HEK293 (cell line): ENCODE data around the gene APOL3.

Source experiments
- ELK4 ChIP-seq: IDR thresholded peaks from 2 replicates; pipeline ENCODE4 v1.6.1; 2011; ENCODE audit warnings: mild to moderate bottlenecking, low read depth, low read length, borderline replicate concordance
- GLI4 ChIP-seq: fragments of 450-650 bp; formaldehyde crosslinking; IDR thresholded peaks from 2 replicates; pipeline ENCODE4 v1.5.1; 2016; ENCODE audit warnings: missing biosample characterization, missing genetic modification characterization
- KLF10 ChIP-seq: fragments of 450-650 bp; IDR thresholded peaks from 2 replicates; pipeline ENCODE4 v1.5.1; 2018; ENCODE audit warnings: missing biosample characterization, mild to moderate bottlenecking, missing genetic modification characterization
- PRDM6 ChIP-seq: fragments of 450-650 bp; formaldehyde crosslinking; IDR thresholded peaks from 2 replicates; pipeline ENCODE4 v1.5.1; 2017; ENCODE audit warnings: missing biosample characterization, missing genetic modification characterization
- RBAK ChIP-seq: fragments of 450-650 bp; formaldehyde crosslinking; IDR thresholded peaks from 2 replicates; pipeline ENCODE4 v1.5.1; 2016; ENCODE audit warnings: missing biosample characterization, missing genetic modification characterization
- SALL2 ChIP-seq: fragments of 450-650 bp; formaldehyde crosslinking; IDR thresholded peaks from 2 replicates; pipeline ENCODE4 v1.5.0; 2017; ENCODE audit warnings: missing biosample characterization, mild to moderate bottlenecking, missing genetic modification characterization, borderline replicate concordance
- YY2 ChIP-seq: fragments of 450-650 bp; formaldehyde crosslinking; IDR thresholded peaks from 2 replicates; pipeline ENCODE4 v1.5.1; 2016; ENCODE audit warnings: missing biosample characterization, missing genetic modification characterization
- ZBTB1 ChIP-seq: fragments of 450-650 bp; formaldehyde crosslinking; IDR thresholded peaks from 2 replicates; pipeline ENCODE4 v1.5.1; 2016; ENCODE audit warnings: missing biosample characterization, missing genetic modification characterization
- ZBTB48 ChIP-seq: fragments of 450-650 bp; formaldehyde crosslinking; IDR thresholded peaks from 2 replicates; pipeline ENCODE4 v1.5.1; 2016; ENCODE audit warnings: missing biosample characterization, missing genetic modification characterization
- ZBTB49 ChIP-seq: fragments of 450-650 bp; formaldehyde crosslinking; IDR thresholded peaks from 2 replicates; pipeline ENCODE4 v1.5.1; 2016; ENCODE audit warnings: missing biosample characterization, missing genetic modification characterization, low read depth
- ZBTB7A ChIP-seq: fragments of 450-650 bp; formaldehyde crosslinking; IDR thresholded peaks from 2 replicates; pipeline ENCODE4 v1.5.1; 2016; ENCODE audit warnings: low read depth, missing biosample characterization, missing genetic modification characterization
- ZNF148 ChIP-seq: fragments of 450-650 bp; formaldehyde crosslinking; IDR thresholded peaks from 2 replicates; pipeline ENCODE4 v1.5.0; 2017; ENCODE audit warnings: missing biosample characterization, missing genetic modification characterization, borderline replicate concordance
- ZNF18 ChIP-seq: fragments of 450-650 bp; formaldehyde crosslinking; IDR thresholded peaks from 2 replicates; pipeline ENCODE4 v1.5.1; 2016; ENCODE audit warnings: missing biosample characterization, missing genetic modification characterization
- ZNF280D ChIP-seq: fragments of 450-650 bp; formaldehyde crosslinking; IDR thresholded peaks from 2 replicates; pipeline ENCODE4 v1.5.1; 2016; ENCODE audit warnings: missing biosample characterization, missing genetic modification characterization
- ZNF335 ChIP-seq: fragments of 450-650 bp; formaldehyde crosslinking; conservative IDR thresholded peaks from 2 replicates; pipeline ENCODE4 v1.5.1; 2016; ENCODE audit warnings: missing biosample characterization, missing genetic modification characterization
- ZNF391 ChIP-seq: fragments of 450-650 bp; formaldehyde crosslinking; IDR thresholded peaks from 2 replicates; pipeline ENCODE4 v1.5.1; 2016; ENCODE audit warnings: low read depth, missing biosample characterization, missing genetic modification characterization, borderline replicate concordance
- ZNF433 ChIP-seq: fragments of 450-650 bp; formaldehyde crosslinking; IDR thresholded peaks from 2 replicates; pipeline ENCODE4 v1.5.1; 2016; ENCODE audit warnings: missing biosample characterization, missing genetic modification characterization, low read depth
- ZNF513 ChIP-seq: fragments of 450-650 bp; IDR thresholded peaks from 2 replicates; pipeline ENCODE4 v1.5.1; 2018; ENCODE audit warnings: missing biosample characterization, missing genetic modification characterization
- ZNF544 ChIP-seq: fragments of 450-650 bp; formaldehyde crosslinking; IDR thresholded peaks from 2 replicates; pipeline ENCODE4 v1.5.0; 2017; ENCODE audit warnings: missing biosample characterization, missing genetic modification characterization
- ZNF629 ChIP-seq: fragments of 450-650 bp; formaldehyde crosslinking; IDR thresholded peaks from 2 replicates; pipeline ENCODE4 v1.5.1; 2017; ENCODE audit warnings: missing biosample characterization, missing genetic modification characterization
- ZNF677 ChIP-seq: fragments of 450-650 bp; IDR thresholded peaks from 2 replicates; pipeline ENCODE4 v1.5.0; 2018; ENCODE audit warnings: missing biosample characterization, mild to moderate bottlenecking, missing genetic modification characterization, moderate library complexity
- ZNF747 ChIP-seq: fragments of 450-650 bp; formaldehyde crosslinking; IDR thresholded peaks from 2 replicates; pipeline ENCODE4 v1.5.1; 2016; ENCODE audit warnings: missing biosample characterization, missing genetic modification characterization
- ZNF777 ChIP-seq: fragments of 450-650 bp; formaldehyde crosslinking; IDR thresholded peaks from 2 replicates; pipeline ENCODE4 v1.5.1; 2017; ENCODE audit warnings: missing biosample characterization, missing genetic modification characterization, borderline replicate concordance
- ZNF830 ChIP-seq: fragments of 450-650 bp; IDR thresholded peaks from 2 replicates; pipeline ENCODE4 v1.5.0; 2018; ENCODE audit warnings: missing biosample characterization, missing genetic modification characterization, low read depth, mild to moderate bottlenecking, moderate library complexity

The APOL3 gene

GRCh38 chr22:36123673-36124630 lies 36.6 kb downstream of the APOL3 start (continued):
- TF ChIP-seq ELK4 = no peak
- TF ChIP-seq ZNF747 = no peak
- no peak for TF ChIP-seq ZNF513
- TF ChIP-seq ZNF677 = no peak
- TF ChIP-seq ZNF830 (tag by site-specific recombination) = no peak
- TF ChIP-seq KLF10 = no peak
- TF ChIP-seq ZNF335 = peak; percentile 40
- no peak for TF ChIP-seq ZBTB7A (tag by site-specific recombination)
- TF ChIP-seq ZNF433 = no peak
- TF ChIP-seq ZBTB48 (tag by site-specific recombination) = no peak
- TF ChIP-seq ZBTB49 (tag by site-specific recombination) = no peak
- TF ChIP-seq ZNF148 = no peak
- TF ChIP-seq ZBTB1 (tag by site-specific recombination) = no peak
- no peak for TF ChIP-seq RBAK (tag by site-specific recombination)
- TF ChIP-seq ZNF544 (tag by site-specific recombination) = no peak
- no peak for TF ChIP-seq GLI4 (tag by site-specific recombination)
- no peak for TF ChIP-seq SALL2 (tag by site-specific recombination)
- TF ChIP-seq ZNF18 (tag by site-specific recombination) = no peak
- peak; percentile 96 for TF ChIP-seq ZNF629 (tag by site-specific recombination)
- no peak for TF ChIP-seq ZNF391 (tag by site-specific recombination)
- TF ChIP-seq ZNF280D = no peak
- no peak for TF ChIP-seq YY2 (tag by site-specific recombination)
- no peak for TF ChIP-seq PRDM6 (tag by site-specific recombination)
- TF ChIP-seq ZNF777 (tag by site-specific recombination) = no peak
